Esophagus muscularis mucosa (tissue), 4 donors: ENCODE data around the gene ADAR. TPM values are rescaled to one million over a fixed set of nuclear protein-coding genes. Genes with fewer than 3 reads are reported as not detected.

ENCODE experiments used
- DNase-seq: peaks from one replicate; pipeline ENCODE4 v3.0.0-alpha.2; 2017; ENCODE audit errors: extremely low spot score
- H3K27ac ChIP-seq, 4 donors: fragments of 200-600 bp; sonication (generic); replicated peaks in 1 of 4; 1 replicate in 3 of 4; 2 replicates in 1 of 4; pipeline ENCODE4 v1.5.1; 2016 to 2019; ENCODE audit warnings: mild to moderate bottlenecking in 1 of 4
- H3K27me3 ChIP-seq, 4 donors: fragments of 200-600 bp; sonication (generic); one replicate each; pipeline versions ENCODE4 v1.5.1 to v1.6.0; 2016 to 2019
- H3K36me3 ChIP-seq, 4 donors: fragments of 200-600 bp; sonication (generic); one replicate each; pipeline ENCODE4 v1.5.1; 2016 to 2019
- H3K4me1 ChIP-seq, 4 donors: fragments of 200-600 bp; sonication (generic); one replicate each; pipeline ENCODE4 v1.5.1; 2016 to 2019
- H3K4me3 ChIP-seq, 4 donors: fragments of 200-600 bp; sonication (generic); 1 replicate in 2 of 4; 2 replicates in 2 of 4; pipeline ENCODE4 v1.5.1; 2016 to 2019; ENCODE audit warnings: mild to moderate bottlenecking in 4 of 4, moderate library complexity in 1 of 4
- H3K9me3 ChIP-seq, 4 donors: fragments of 200-600 bp; sonication (generic); 1 replicate in 3 of 4; 2 replicates in 1 of 4; pipeline ENCODE4 v1.5.1; 2016 to 2019
- EP300 ChIP-seq: sonication (generic); formaldehyde crosslinking; IDR thresholded peaks from one replicate; pipeline ENCODE4 v1.6.1; 2017; ENCODE audit warnings: antibody characterized with exemption
- POLR2A ChIP-seq: fragments of 450-650 bp; IDR thresholded peaks from one replicate; pipeline ENCODE4 v1.6.1; 2017; ENCODE audit warnings: antibody characterized with exemption, moderate library complexity, mild to moderate bottlenecking, low read depth
- POLR2AphosphoS5 ChIP-seq, 2 donors: sonication (generic); formaldehyde crosslinking; IDR thresholded peaks; one replicate each; pipeline ENCODE4 v1.6.1; 2017; ENCODE audit warnings: antibody characterized with exemption in 2 of 2
- WGBS: methylation state at CpG from one replicate; pipeline ENCODE4 v1.1.5; 2018; 5-methylcytosine and 5-hydroxymethylcytosine counted together
- intact Hi-C: fragments of 100-400 bp; cut with DNase I; formaldehyde crosslinking; loops from one replicate; pipeline ENCODE4 v1.15.1; 2023
- total RNA-seq, 4 donors: library from RNA; depleted of rRNA; stranded (reverse); fragments of >200 nt; gene quantifications; one replicate each; pipeline versions ENCODE4 v1.1.0 to v1.2.1, GENCODE V29; 2016
- TF ChIP-seq, protein P1 (sequence below), 3 experiments: fragments of 200-600 bp in 2 of 3; fragments of 450-650 bp in 1 of 3; sonication (generic) in 2 of 3; IDR thresholded peaks; one replicate each; pipeline ENCODE4 v1.5.1; 2017 to 2019; ENCODE audit warnings: antibody characterized with exemption in 3 of 3, mild to moderate bottlenecking in 2 of 3, moderate library complexity in 1 of 3

The ADAR gene
- total RNA-seq, 4 donors from 2014 or later = 80.2 to 96.3 (median 87.1) TPM

DNA sequence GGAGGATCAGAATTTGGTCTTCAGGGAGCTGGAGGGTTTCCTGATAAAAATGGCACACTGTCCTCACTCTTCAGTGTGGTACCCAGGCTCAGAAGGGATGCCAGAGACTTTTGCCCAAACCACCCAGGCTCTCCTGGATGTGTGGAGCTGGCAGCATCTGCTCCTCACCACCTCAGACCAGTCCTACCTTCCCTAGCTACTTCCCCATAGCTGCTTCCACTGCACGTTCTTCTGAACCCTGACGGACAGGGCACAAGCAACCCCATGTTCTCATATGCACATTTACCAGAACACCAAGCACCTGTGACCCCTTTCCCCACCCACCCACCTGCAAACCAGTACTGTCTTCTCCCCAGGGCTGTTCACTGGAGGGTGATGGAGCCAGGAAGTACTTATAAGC lies 4.7 kb downstream of the ADAR start:
- peak overlapping the region in 1 of 4 donors; percentile 33 for H3K27ac ChIP-seq
- H3K27me3 ChIP-seq = no peaks in the 10 kb centered on the region
- H3K9me3 ChIP-seq = no peaks in the 10 kb centered on the region
- peaks cover 61 to 89% (median 82%) of the 10 kb centered on the region in 4 donors for H3K4me1 ChIP-seq
- WGBS = 59% methylated on average over 2 of the region's 2 CpGs
- no peak for DNase-seq
- H3K4me3 ChIP-seq = no peak overlapping the region
- peaks cover 10 to 42% (median 37%) of the 10 kb centered on the region in 4 donors for H3K36me3 ChIP-seq
- intact Hi-C loops = no loop called here
- TF ChIP-seq, protein P1, sequence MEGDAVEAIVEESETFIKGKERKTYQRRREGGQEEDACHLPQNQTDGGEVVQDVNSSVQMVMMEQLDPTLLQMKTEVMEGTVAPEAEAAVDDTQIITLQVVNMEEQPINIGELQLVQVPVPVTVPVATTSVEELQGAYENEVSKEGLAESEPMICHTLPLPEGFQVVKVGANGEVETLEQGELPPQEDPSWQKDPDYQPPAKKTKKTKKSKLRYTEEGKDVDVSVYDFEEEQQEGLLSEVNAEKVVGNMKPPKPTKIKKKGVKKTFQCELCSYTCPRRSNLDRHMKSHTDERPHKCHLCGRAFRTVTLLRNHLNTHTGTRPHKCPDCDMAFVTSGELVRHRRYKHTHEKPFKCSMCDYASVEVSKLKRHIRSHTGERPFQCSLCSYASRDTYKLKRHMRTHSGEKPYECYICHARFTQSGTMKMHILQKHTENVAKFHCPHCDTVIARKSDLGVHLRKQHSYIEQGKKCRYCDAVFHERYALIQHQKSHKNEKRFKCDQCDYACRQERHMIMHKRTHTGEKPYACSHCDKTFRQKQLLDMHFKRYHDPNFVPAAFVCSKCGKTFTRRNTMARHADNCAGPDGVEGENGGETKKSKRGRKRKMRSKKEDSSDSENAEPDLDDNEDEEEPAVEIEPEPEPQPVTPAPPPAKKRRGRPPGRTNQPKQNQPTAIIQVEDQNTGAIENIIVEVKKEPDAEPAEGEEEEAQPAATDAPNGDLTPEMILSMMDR (IDR thresholded peaks at IDR 0.05) = no peak
- TF ChIP-seq POLR2AphosphoS5 (IDR thresholded peaks at IDR 0.05) = no peak
- no peak for TF ChIP-seq POLR2A
- TF ChIP-seq EP300 = no peak

DNA sequence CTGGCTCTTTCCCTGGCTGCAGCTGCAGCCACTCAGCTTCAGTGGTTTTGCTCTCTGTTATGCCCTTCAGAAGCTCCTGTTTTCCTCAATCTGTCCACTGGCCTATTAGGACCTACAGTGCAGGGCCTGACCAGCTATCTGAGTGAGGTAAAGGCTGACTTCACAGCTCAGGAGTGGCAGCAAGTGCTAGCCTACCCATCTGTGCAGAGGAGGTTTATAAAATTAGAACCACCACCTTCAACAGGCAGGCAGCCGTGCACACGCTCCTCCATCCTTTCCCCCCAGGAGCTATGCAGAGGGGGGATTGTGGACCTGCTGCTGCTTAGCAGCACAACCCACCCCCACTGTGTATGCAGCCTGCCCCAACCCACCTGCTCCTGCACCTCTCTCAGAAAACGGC lies 8.3 kb downstream of the ADAR start:
- peaks cover 47 to 79% (median 73%) of the 10 kb centered on the region in 4 donors for H3K36me3 ChIP-seq
- intact Hi-C loops = no loop called here
- H3K4me1 ChIP-seq = peaks cover 42 to 64% (median 56%) of the 10 kb centered on the region in 4 donors
- no peaks in the 10 kb centered on the region for H3K9me3 ChIP-seq
- no peaks in the 10 kb centered on the region for H3K27me3 ChIP-seq
- peak overlapping the region in 2 of 4 donors; percentile 23 to 33 for H3K27ac ChIP-seq
- no peak overlapping the region for H3K4me3 ChIP-seq
- no peak for DNase-seq
- WGBS = 62% methylated on average over 3 of the region's 3 CpGs
- TF ChIP-seq POLR2A = no peak
- TF ChIP-seq EP300 = no peak
- TF ChIP-seq, protein P1 (IDR thresholded peaks at IDR 0.05) = no peak
- TF ChIP-seq POLR2AphosphoS5 (IDR thresholded peaks at IDR 0.05) = no peak

DNA sequence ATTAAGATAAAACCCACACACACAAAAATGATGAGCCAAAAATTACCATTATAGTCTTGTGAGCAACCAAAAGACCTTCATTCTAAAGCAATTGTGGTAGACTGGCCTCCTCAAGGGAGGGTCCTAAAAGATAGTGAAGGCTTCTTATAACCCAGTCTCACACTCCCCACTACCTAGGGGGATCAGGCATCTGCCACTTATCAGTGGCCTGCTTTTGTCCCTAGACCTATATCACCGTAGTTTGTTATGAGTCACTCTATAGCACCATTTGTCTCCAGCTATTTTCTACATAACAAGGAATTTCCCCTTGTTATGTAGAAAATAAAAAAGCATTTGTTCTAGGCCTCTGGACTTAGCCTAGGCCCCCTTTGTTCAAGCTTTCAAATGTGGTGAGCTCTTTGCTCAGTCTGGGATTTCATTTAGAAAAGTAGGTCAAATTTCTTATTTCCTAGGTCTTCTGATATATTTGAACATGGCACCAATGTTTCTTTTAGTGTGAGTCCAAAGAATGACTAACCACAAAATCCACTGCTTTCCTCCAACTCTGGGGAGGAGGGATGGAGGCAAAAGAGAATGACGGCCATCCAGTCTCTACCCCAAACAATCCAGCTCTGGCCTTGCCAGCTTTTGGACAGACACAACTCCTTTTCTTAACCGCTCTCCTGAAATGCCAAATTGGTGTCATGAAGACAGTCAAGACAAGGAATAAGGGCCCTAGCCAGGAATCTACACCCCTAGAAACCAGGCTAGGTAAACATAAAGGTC lies 8.9 kb downstream of the ADAR start:
- peaks cover 39 to 58% (median 50%) of the 10 kb centered on the region in 4 donors for H3K4me1 ChIP-seq

DNA sequence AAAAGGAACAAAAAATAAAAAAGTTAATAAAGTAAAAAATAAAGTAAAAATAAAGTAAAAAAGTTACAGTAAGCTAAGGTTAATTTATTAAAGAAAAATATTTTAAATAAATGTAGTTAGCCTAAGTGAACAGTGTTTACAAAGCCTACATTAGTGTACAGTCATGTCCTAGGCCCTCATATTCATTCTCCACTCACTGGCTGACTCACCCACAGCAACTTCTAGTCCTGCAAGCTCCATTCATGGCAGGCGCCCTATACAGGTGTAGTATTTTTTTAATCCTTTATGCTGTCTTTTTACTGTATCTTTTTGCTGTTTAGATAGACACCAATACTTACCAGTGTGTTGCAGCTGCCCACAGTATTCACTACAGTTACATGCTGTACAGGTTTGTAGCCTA lies 12.4 kb downstream of the ADAR start:
- TF ChIP-seq POLR2A = no peak
- TF ChIP-seq POLR2AphosphoS5 (IDR thresholded peaks at IDR 0.05) = no peak
- TF ChIP-seq, protein P1 (IDR thresholded peaks at IDR 0.05) = no peak
- TF ChIP-seq EP300 = no peak
- Histone ChIP-seq H3K4me1 (peaks cover 16 to 25% (median 21%) of the 10 kb centered on the region in 4 donors), H3K36me3 (peaks cover 76 to 100% (median 93%) of the 10 kb centered on the region in 4 donors), H3K9me3 (no peaks in the 10 kb centered on the region), H3K27me3 (no peaks in the 10 kb centered on the region), H3K27ac (no peak overlapping the region), H3K4me3 (no peak overlapping the region)
- no peak for DNase-seq
- intact Hi-C loops = no loop called here
- 96% methylated on average over 1 of the region's 1 CpG for WGBS

More for the DNA sequence above, 8.9 kb downstream of the ADAR start:
- WGBS = 54% methylated on average over 3 of the region's 3 CpGs
- H3K36me3 ChIP-seq = peaks cover 53 to 85% (median 79%) of the 10 kb centered on the region in 4 donors
- TF ChIP-seq POLR2A = no peak
- TF ChIP-seq, protein P1 (IDR thresholded peaks at IDR 0.05) = no peak
- TF ChIP-seq EP300 = no peak
- TF ChIP-seq POLR2AphosphoS5 (IDR thresholded peaks at IDR 0.05) = no peak
- no peak for DNase-seq
- no peaks in the 10 kb centered on the region for H3K9me3 ChIP-seq
- peak overlapping the region in 3 of 4 donors; percentile 0 to 33 (median 23) for H3K27ac ChIP-seq
- H3K4me3 ChIP-seq = no peak overlapping the region
- H3K27me3 ChIP-seq = no peaks in the 10 kb centered on the region
- intact Hi-C loops = no loop called here
